Activated naive CD4-positive, alpha-beta T cell treated with Interleukin-2 at 50 U/mL for 16 hours (primary cell): ENCODE results near the gene GLIS1.

ENCODE experiments used
- DNase-seq: peaks from one replicate; pipeline ENCODE4 v3.0.0-alpha.2; 2020

GLIS1 gene

GRCh38 chr1:53517109-53517508 is 221.9 kb downstream of the GLIS1 start:
- DNase-seq, result no peak

GRCh38 chr1:53516181-53516580 is 222.8 kb downstream of the GLIS1 start:
- DNase-seq, result no peak

GRCh38 chr1:53514436-53514835 is 224.5 kb downstream of the GLIS1 start:
- DNase-seq, result no peak

GRCh38 chr1:53513846-53514245 is 225.1 kb downstream of the GLIS1 start:
- no peak for DNase-seq

- no peak for DNase-seq
Observed at GRCh38 chr1:53512807-53513755, 225.9 kb downstream of the GLIS1 start.

- no peak for DNase-seq
Observed at GRCh38 chr1:53511933-53512806, 226.8 kb downstream of the GLIS1 start.

GRCh38 chr1:53511323-53511932 is 227.5 kb downstream of the GLIS1 start:
- DNase-seq, result no peak

- no peak for DNase-seq
Observed at GRCh38 chr1:53510215-53510614, 228.7 kb downstream of the GLIS1 start.

GRCh38 chr1:53509775-53510174 is 229.2 kb downstream of the GLIS1 start:
- DNase-seq, result no peak

GRCh38 chr1:53508991-53509666 is 229.8 kb downstream of the GLIS1 start:
- DNase-seq, result no peak

GRCh38 chr1:53508056-53508990 is 230.6 kb downstream of the GLIS1 start:
- no peak for DNase-seq

- DNase-seq, result no peak
Observed at GRCh38 chr1:53507116-53507820, 231.7 kb downstream of the GLIS1 start.

GRCh38 chr1:53506355-53507050 is 232.5 kb downstream of the GLIS1 start:
- DNase-seq, result no peak

GRCh38 chr1:53505891-53506290 is 233.1 kb downstream of the GLIS1 start:
- no peak for DNase-seq

- DNase-seq, result no peak
Observed at GRCh38 chr1:53505401-53505800, 233.6 kb downstream of the GLIS1 start.

GRCh38 chr1:53504901-53505300 is 234.1 kb downstream of the GLIS1 start:
- DNase-seq, result no peak

- DNase-seq, result no peak
Observed at GRCh38 chr1:53503433-53504217, 235.3 kb downstream of the GLIS1 start.

GRCh38 chr1:53502641-53503432 is 236.1 kb downstream of the GLIS1 start:
- no peak for DNase-seq
